Astrocyte (in vitro differentiated cells and primary cell): ENCODE data around the gene CDH23. TPM values are rescaled to one million over a fixed set of nuclear protein-coding genes. Genes with fewer than 3 reads are reported as not detected.

ENCODE experiments used
- DNase-seq: peaks from one replicate; pipeline ENCODE4 v3.0.0-alpha.2; 2010; ENCODE audit warnings: low read depth
- FAIRE-seq: peaks from 2 replicates; lab custom pipeline; 2011; peaks lifted over from hg19 to GRCh38; lab: Jason Lieb, UNC
- H2AFZ ChIP-seq: 2 replicates; pipeline ENCODE4 v1.6.0; 2012; ENCODE audit warnings: low read depth, low read length, inconsistent platforms
- H3K27ac ChIP-seq: 2 replicates; pipeline ENCODE4 v1.5.1; 2011; ENCODE audit warnings: low read depth, low read length, inconsistent platforms
- H3K27me3 ChIP-seq: 2 replicates; pipeline ENCODE4 v1.6.0; 2011; ENCODE audit warnings: low read length, inconsistent platforms; ENCODE audit not compliant: insufficient read depth
- H3K36me3 ChIP-seq: 2 replicates; pipeline ENCODE4 v1.5.1; 2011; ENCODE audit warnings: low read length, inconsistent platforms; ENCODE audit not compliant: insufficient read depth
- H3K4me1 ChIP-seq: 2 replicates; pipeline ENCODE4 v1.5.1; 2011; ENCODE audit warnings: low read length, inconsistent platforms; ENCODE audit not compliant: insufficient read depth
- H3K4me2 ChIP-seq: 2 replicates; pipeline ENCODE4 v1.6.0; 2012; ENCODE audit warnings: low read length, inconsistent platforms
- H3K4me3 ChIP-seq: 2 replicates; pipeline ENCODE4 v1.5.1; 2011; ENCODE audit warnings: low read depth, mild to moderate bottlenecking, low read length, inconsistent platforms; ENCODE audit not compliant: insufficient read depth
- H3K79me2 ChIP-seq: 2 replicates; pipeline ENCODE4 v1.6.0; 2012; ENCODE audit warnings: mild to moderate bottlenecking, low read length, inconsistent platforms; ENCODE audit not compliant: insufficient read depth
- H3K9ac ChIP-seq: 2 replicates; pipeline ENCODE4 v1.6.0; 2012; ENCODE audit warnings: mild to moderate bottlenecking, low read length, inconsistent platforms
- H3K9me3 ChIP-seq: 2 replicates; pipeline ENCODE4 v1.5.1; 2012; ENCODE audit warnings: low read depth, mild to moderate bottlenecking, low read length, inconsistent platforms; ENCODE audit not compliant: insufficient read depth
- H4K20me1 ChIP-seq: 2 replicates; pipeline ENCODE4 v1.6.0; 2012; ENCODE audit warnings: low read length, inconsistent platforms; ENCODE audit not compliant: insufficient read depth
- H3K27ac Mint-ChIP-seq: one replicate; pipeline ENCODE4 v1.8.0; 2021; ENCODE audit warnings: mild to moderate bottlenecking, mixed read lengths; ENCODE audit not compliant: unreplicated experiment
- H3K27me3 Mint-ChIP-seq: one replicate; pipeline ENCODE4 v1.8.0; 2021; ENCODE audit warnings: low read depth, mixed read lengths; ENCODE audit not compliant: unreplicated experiment
- H3K36me3 Mint-ChIP-seq: one replicate; pipeline ENCODE4 v1.8.0; 2021; ENCODE audit warnings: low read depth, mixed read lengths; ENCODE audit not compliant: unreplicated experiment
- H3K4me1 Mint-ChIP-seq: one replicate; pipeline ENCODE4 v1.8.0; 2021; ENCODE audit warnings: low read depth, mixed read lengths; ENCODE audit not compliant: unreplicated experiment
- H3K4me3 Mint-ChIP-seq: one replicate; pipeline ENCODE4 v1.8.0; 2021; ENCODE audit warnings: mild to moderate bottlenecking, moderate library complexity, mixed read lengths; ENCODE audit not compliant: unreplicated experiment
- H3K9me3 Mint-ChIP-seq: one replicate; pipeline ENCODE4 v1.8.0; 2021; ENCODE audit warnings: mild to moderate bottlenecking, mixed read lengths; ENCODE audit not compliant: unreplicated experiment
- EZH2 ChIP-seq: IDR thresholded peaks from 2 replicates; pipeline ENCODE4 v1.6.1; 2012; ENCODE audit warnings: mild to moderate bottlenecking, low read length, inconsistent platforms; ENCODE audit not compliant: insufficient read depth
- total RNA-seq: library from RNA; stranded (reverse); gene quantifications from 2 replicates; pipeline ENCODE4 v1.2.1, GENCODE V29; 2021
- TF ChIP-seq, protein P1 (sequence below): IDR thresholded peaks from 2 replicates; pipeline ENCODE4 v1.5.1; 2011; ENCODE audit warnings: low read depth, mild to moderate bottlenecking, inconsistent platforms, low read length, moderate library complexity; ENCODE audit not compliant: insufficient read depth

CDH23 gene
- total RNA-seq, 1 donor from 2014 or later: not detected

- Histone ChIP-seq H3K9me3 (no peaks in the 10 kb centered on the region), H3K4me3 (no peak overlapping the region), H3K4me2 (no peak overlapping the region), H3K27me3 (no peaks in the 10 kb centered on the region), H3K79me2 (no peaks in the 10 kb centered on the region), H3K9ac (no peak overlapping the region), H2AFZ (no peak overlapping the region), H4K20me1 (no peaks in the 10 kb centered on the region), H3K4me1 (peaks cover 7% of the 10 kb centered on the region), H3K36me3 (no peaks in the 10 kb centered on the region), H3K27ac (no peak overlapping the region)
- Mint-ChIP-seq H3K27me3 (peaks cover 29% of the 10 kb centered on the region), H3K27ac (no peak overlapping the region), H3K4me1 (peaks cover 6% of the 10 kb centered on the region), H3K4me3 (no peak overlapping the region), H3K9me3 (peaks cover 2% of the 10 kb centered on the region), H3K36me3 (no peaks in the 10 kb centered on the region)
- DNase-seq (no peak), FAIRE-seq (no peak)
- TF ChIP-seq EZH2: no peak
- TF ChIP-seq, protein P1, sequence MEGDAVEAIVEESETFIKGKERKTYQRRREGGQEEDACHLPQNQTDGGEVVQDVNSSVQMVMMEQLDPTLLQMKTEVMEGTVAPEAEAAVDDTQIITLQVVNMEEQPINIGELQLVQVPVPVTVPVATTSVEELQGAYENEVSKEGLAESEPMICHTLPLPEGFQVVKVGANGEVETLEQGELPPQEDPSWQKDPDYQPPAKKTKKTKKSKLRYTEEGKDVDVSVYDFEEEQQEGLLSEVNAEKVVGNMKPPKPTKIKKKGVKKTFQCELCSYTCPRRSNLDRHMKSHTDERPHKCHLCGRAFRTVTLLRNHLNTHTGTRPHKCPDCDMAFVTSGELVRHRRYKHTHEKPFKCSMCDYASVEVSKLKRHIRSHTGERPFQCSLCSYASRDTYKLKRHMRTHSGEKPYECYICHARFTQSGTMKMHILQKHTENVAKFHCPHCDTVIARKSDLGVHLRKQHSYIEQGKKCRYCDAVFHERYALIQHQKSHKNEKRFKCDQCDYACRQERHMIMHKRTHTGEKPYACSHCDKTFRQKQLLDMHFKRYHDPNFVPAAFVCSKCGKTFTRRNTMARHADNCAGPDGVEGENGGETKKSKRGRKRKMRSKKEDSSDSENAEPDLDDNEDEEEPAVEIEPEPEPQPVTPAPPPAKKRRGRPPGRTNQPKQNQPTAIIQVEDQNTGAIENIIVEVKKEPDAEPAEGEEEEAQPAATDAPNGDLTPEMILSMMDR: no peak
Measured at GRCh38 chr10:71715026-71715425, 318.3 kb downstream of the CDH23 start.

GRCh38 chr10:71715860-71716259 is 319.1 kb downstream of the CDH23 start:
- H3K27ac ChIP-seq: no peak overlapping the region
- H3K4me1 Mint-ChIP-seq: peaks cover 6% of the 10 kb centered on the region
- DNase-seq (no peak), FAIRE-seq (no peak)
- no peaks in the 10 kb centered on the region for H3K36me3 Mint-ChIP-seq
- no peak overlapping the region for H2AFZ ChIP-seq
- H3K9ac ChIP-seq: no peak overlapping the region
- H3K4me3 Mint-ChIP-seq: no peak overlapping the region
- no peaks in the 10 kb centered on the region for H4K20me1 ChIP-seq
- no peak for TF ChIP-seq EZH2
- TF ChIP-seq, protein P1: no peak
- no peak overlapping the region for H3K27ac Mint-ChIP-seq
- H3K4me2 ChIP-seq: no peak overlapping the region
- peaks cover 7% of the 10 kb centered on the region for H3K4me1 ChIP-seq
- peaks cover 2% of the 10 kb centered on the region for H3K9me3 Mint-ChIP-seq
- H3K4me3 ChIP-seq: no peak overlapping the region
- H3K27me3 ChIP-seq: peaks cover 6% of the 10 kb centered on the region
- no peaks in the 10 kb centered on the region for H3K36me3 ChIP-seq
- peaks cover 36% of the 10 kb centered on the region for H3K27me3 Mint-ChIP-seq
- H3K9me3 ChIP-seq: no peaks in the 10 kb centered on the region
- H3K79me2 ChIP-seq: no peaks in the 10 kb centered on the region

DNA sequence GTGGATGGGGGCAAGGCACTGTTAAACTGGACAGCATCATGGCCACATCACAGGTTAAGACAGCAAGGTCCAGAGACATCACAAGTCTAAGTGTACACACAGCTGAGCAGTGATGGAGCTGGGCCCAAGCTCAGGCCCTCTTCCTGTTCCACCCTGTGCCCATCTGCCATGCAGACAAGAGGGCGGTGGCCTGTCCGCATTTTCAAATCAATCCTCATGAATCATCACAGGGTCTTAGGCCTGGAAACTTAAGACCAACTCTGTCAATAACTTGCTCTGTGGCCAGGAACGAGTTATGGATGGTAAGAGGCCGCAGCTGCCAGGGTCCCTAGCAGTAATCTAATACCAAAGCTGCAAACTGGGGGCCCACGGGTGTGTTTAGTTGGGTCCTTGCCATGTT is 319.7 kb downstream of the CDH23 start:
- DNase-seq (no peak), FAIRE-seq (no peak)
- Mint-ChIP-seq H3K4me3 (no peak overlapping the region), H3K4me1 (peaks cover 6% of the 10 kb centered on the region), H3K27me3 (peaks cover 39% of the 10 kb centered on the region), H3K36me3 (no peaks in the 10 kb centered on the region), H3K9me3 (peaks cover 2% of the 10 kb centered on the region), H3K27ac (no peak overlapping the region)
- no peak overlapping the region for H3K4me3 ChIP-seq
- TF ChIP-seq, protein P1: no peak
- TF ChIP-seq EZH2: no peak
- H3K36me3 ChIP-seq: no peaks in the 10 kb centered on the region
- H3K4me1 ChIP-seq: peaks cover 7% of the 10 kb centered on the region
- H3K79me2 ChIP-seq: no peaks in the 10 kb centered on the region
- H3K27me3 ChIP-seq: peaks cover 8% of the 10 kb centered on the region
- H3K4me2 ChIP-seq: no peak overlapping the region
- H3K27ac ChIP-seq: no peak overlapping the region
- no peak overlapping the region for H2AFZ ChIP-seq
- H3K9ac ChIP-seq: no peak overlapping the region
- H4K20me1 ChIP-seq: no peaks in the 10 kb centered on the region
- H3K9me3 ChIP-seq: no peaks in the 10 kb centered on the region
